HuH-7 (cell line): ENCODE data around the gene ORC5.
"Not testable (repeated sequence)": the region's sequence is repeated elsewhere in the genome, so short reads cannot be mapped to it uniquely, and the experiment has no call there.

Source experiments
- DNase-seq: peaks from one replicate; pipeline ENCODE4 v3.0.0; 2011; ENCODE audit warnings: low spot score

ORC5 gene

GRCh38 chr7:104185346-104185745 lies 22.5 kb downstream of the ORC5 start:
- DNase-seq: no peak

DNA sequence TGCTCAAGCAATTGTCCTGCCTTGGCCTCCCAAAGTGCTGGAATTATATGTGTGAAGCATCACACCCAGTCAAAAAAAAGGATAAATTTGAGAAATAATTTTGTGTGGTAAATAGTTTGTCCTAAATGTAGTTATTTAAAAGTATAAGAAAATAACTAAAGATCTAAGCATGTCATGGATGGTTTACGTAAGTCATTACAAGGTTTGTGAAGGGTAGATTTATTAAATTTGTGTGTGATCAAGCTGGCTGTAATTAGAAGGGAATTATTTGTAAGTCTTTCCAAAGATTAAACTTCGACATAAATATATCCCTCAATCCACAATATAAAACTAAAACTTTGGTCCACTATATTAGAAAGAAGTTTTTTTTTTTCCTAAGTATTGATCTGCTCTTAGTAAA lies 28.6 kb downstream of the ORC5 start:
- no peak for DNase-seq

GRCh38 chr7:104177565-104178083 lies 30.2 kb downstream of the ORC5 start:
- not testable (repeated sequence) for DNase-seq

GRCh38 chr7:104176332-104176731 lies 31.5 kb downstream of the ORC5 start:
- DNase-seq: no peak

- no peak for DNase-seq
Measured at GRCh38 chr7:104175361-104175984, 32.3 kb downstream of the ORC5 start.

GRCh38 chr7:104174798-104175197 lies 33.0 kb downstream of the ORC5 start:
- no peak for DNase-seq

GRCh38 chr7:104162081-104162480 lies 45.7 kb downstream of the ORC5 start:
- DNase-seq: no peak

DNA sequence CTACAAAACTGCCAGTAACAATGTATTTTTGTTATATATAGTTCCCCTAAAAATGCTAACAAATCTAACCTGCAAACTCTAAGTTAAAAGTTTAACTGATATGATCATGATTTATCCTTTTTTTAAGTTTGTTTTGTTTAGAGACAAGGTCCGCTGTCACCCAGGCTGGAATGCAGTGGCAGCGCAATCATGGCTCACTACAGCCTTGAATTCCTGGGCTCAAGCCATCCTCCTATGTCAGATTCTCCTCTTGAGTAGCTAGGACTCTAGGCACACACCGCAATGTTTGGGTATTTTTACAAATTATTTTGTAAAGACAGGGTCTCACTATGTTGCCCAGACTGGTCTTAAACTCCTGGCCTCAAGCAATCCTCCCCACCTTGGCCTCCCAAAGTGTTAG lies 46.6 kb downstream of the ORC5 start:
- no peak for DNase-seq

DNA sequence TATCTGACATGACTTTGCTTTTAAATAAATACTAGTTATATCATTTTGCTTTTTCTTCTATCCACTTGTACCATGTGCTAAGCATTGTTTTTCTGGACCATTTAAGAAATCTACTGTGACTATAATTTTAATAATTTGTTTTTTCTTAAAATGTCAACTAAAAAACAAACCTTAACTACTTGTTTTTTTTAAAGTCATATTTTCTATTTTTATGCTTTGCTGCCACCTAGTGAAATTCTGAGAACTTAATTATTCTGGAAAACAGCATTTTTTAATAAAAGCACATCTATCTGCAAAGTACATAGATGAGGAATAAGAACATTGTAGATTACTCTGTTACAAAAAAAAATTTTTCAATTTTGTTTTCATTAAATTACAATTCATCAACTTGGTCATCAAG lies 47.4 kb downstream of the ORC5 start:
- DNase-seq: no peak

DNA sequence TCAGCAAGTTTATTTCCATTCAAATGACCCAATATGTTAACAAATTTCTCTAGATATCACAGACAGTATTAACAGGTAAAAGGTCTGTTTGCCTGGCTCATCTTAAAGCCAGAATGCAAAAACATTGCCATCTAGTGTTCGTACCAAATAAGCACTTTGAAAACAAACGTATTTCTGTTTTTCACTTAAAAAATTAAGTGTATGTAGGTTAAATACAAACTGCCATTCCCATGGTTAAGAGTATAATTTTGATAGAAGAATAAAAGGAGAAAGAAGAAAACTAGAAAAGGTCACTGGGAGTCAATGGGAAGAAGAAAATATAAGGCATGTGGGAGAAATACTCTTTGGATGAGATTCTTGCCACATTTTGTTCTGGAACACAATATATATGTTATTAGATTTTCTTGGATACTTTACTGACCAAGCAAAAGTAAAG lies 51.0 kb downstream of the ORC5 start:
- peak; percentile 5 for DNase-seq

GRCh38 chr7:104153287-104153686 lies 54.5 kb downstream of the ORC5 start:
- DNase-seq: no peak

- DNase-seq: no peak
Measured at GRCh38 chr7:104152468-104152867, 55.3 kb downstream of the ORC5 start.

GRCh38 chr7:104150470-104150869 lies 57.3 kb downstream of the ORC5 start:
- DNase-seq: no peak

- no peak for DNase-seq
Measured at GRCh38 chr7:104149822-104150221, 58.0 kb downstream of the ORC5 start.

DNA sequence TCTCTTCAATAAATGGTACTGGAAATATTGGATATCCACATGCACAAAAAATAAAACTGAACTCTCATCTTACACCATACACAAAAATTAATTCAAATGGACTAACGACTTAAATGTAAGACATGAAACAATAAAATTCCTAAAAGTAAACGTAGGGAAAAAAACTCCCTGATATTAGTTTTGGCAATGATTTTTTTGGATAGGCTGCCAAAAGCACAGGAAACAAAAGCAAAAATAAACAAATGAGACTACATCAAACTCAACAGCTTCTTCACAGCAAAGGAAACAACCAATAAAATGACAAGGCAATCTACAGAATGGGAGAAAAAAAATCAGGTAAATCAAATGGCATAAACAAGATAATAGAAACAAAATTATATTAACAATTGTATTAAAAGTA lies 65.7 kb downstream of the ORC5 start:
- DNase-seq: no peak

DNA sequence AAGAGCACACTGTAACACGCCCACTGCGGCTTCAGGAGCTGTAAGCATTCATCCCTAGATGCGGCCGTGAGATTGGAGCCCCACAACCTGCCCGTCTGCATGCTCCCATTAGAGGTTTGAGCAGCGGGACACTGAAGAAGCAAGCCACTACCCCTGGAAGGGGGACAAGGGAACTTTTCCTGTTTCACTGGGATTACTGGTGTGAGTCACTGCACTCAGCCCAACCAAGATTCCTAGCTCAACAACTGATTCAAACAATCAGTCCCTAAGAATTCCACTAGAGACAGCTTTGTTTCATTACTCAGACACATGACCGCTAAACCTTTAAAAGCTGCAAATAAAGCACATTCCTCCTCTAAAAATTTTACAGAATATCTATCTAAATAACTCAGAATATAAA lies 69.8 kb downstream of the ORC5 start:
- DNase-seq: no peak

DNA sequence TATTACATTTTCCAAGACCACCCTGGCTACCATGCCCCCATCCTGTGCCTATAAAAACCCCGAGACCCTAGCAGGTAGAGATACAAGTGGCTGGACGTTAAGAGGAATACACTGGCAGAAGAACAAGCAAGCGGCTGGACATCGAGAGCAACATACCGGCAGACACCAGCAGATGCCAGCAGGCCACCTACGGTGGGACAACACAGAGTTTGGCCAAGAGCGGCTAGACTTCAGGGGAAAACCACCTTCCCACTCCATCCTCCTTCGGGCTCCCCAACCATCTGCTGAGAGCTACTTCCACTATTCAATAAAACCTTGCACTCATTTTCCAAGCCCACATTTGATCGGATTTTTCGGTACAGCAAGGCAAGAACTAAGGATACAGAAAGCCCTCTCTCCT lies 70.3 kb downstream of the ORC5 start:
- no peak for DNase-seq

DNA sequence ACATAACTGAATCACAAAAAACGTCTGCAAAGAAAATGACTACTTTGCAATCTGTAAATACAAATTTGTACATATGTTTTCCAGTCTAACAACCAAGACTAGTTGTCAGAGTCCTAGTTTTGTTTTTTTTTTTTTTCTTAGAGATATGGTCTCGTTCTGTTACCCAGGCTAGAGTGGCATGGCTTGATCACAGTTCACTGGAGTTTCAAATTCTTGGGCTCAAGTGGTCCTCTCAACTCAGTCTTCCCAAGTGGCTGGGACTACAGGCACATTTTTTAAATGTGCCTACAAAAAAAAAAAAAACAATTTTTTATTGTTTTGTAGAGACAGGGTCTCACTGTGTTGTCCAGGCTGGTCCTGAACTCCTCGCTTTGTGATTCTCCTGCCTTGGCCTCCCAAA lies 70.8 kb downstream of the ORC5 start:
- DNase-seq: no peak

DNA sequence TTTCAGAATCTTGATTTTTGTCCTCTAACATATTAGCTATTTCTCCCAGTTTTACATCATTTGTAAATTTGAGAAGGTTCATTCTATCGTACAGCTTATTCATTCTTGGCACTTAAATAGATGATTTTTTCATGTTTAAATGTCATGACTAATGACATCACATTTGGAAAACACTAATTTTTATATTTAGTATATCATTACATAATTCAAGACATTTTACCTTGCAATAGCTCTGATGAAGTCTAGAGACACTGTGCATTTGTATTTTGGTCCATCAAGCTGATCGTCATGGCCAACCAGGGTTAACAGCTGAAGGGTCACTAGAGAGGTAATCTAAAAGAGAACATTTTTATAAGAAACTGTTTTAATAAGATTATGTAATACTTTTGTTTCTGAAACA lies 71.3 kb downstream of the ORC5 start:
- no peak for DNase-seq

GRCh38 chr7:104135760-104136558 lies 71.9 kb downstream of the ORC5 start:
- DNase-seq: no peak

GRCh38 chr7:104133238-104133637 lies 74.6 kb downstream of the ORC5 start:
- DNase-seq: no peak

- no peak for DNase-seq
Measured at GRCh38 chr7:104130726-104131125, 77.1 kb downstream of the ORC5 start.

DNA sequence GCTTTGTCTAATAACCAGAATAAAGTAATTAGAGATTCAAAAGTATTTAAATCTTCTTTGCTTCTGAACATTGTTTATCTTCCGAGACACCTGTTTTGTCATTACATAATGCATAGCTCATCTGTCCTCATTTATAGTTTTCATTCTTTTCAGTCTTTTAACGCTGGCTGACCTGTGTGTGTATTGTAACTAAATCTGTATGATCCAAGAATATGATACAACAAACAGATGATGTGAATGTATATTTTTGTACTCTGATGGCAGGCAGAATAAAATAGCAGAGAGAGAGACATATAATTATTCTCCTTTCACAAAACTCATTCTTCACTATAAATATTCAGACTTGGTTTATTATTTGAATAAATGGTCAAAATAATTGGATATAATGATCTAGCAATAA lies 80.6 kb downstream of the ORC5 start:
- DNase-seq: no peak

GRCh38 chr7:104126411-104126841 lies 81.4 kb downstream of the ORC5 start:
- no peak for DNase-seq
